ENCODE results near the gene GPC3.

GPC3 gene

GRCh38 chrX:133968109-133968508, 17.3 kb downstream of the GPC3 start:
- H3K36me3 ChIP-seq (ENCODE audit: insufficient read depth, insufficient read length, low read length), result no peaks in the 10 kb centered on the region
- no peaks in the 10 kb centered on the region for H3K27me3 ChIP-seq (ENCODE audit: insufficient read depth, insufficient read length)
- no peak overlapping the region for H3K4me3 ChIP-seq (ENCODE audit: insufficient read length, low read depth)
- no peak for DNase-seq (ENCODE audit: low read depth, low spot score)
- no peaks in the 10 kb centered on the region for H3K4me1 ChIP-seq (ENCODE audit: insufficient read depth, insufficient read length)
- H3K9ac ChIP-seq (ENCODE audit: insufficient read length, low read depth), result no peak overlapping the region
- no peaks in the 10 kb centered on the region for H3K9me3 ChIP-seq (ENCODE audit: insufficient read depth, low read length)
- no peak for TF ChIP-seq ZNF274 (IDR thresholded peaks at IDR 0.05; ENCODE audit: low read depth, low read length)
- no peak for TF ChIP-seq YY1 (IDR thresholded peaks at IDR 0.05; ENCODE audit: insufficient read depth, insufficient read length)
- TF ChIP-seq SUZ12 (IDR thresholded peaks at IDR 0.05; ENCODE audit: extremely low read depth, insufficient read depth, insufficient read length), result no peak

GRCh38 chrX:133966199-133966598, 19.2 kb downstream of the GPC3 start:
- H3K36me3 ChIP-seq (ENCODE audit: insufficient read depth, insufficient read length, low read length), result no peaks in the 10 kb centered on the region
- H3K4me3 ChIP-seq (ENCODE audit: insufficient read length, low read depth), result no peak overlapping the region
- no peak overlapping the region for H3K9ac ChIP-seq (ENCODE audit: insufficient read length, low read depth)
- TF ChIP-seq SUZ12 (IDR thresholded peaks at IDR 0.05; ENCODE audit: extremely low read depth, insufficient read depth, insufficient read length) (no peak), ZNF274 (IDR thresholded peaks at IDR 0.05; ENCODE audit: low read depth, low read length) (no peak)
- no peaks in the 10 kb centered on the region for H3K9me3 ChIP-seq (ENCODE audit: insufficient read depth, low read length)
- DNase-seq (ENCODE audit: low read depth, low spot score), result no peak
- no peaks in the 10 kb centered on the region for H3K4me1 ChIP-seq (ENCODE audit: insufficient read depth, insufficient read length)
- no peaks in the 10 kb centered on the region for H3K27me3 ChIP-seq (ENCODE audit: insufficient read depth, insufficient read length)

- Histone ChIP-seq H3K9me3 (ENCODE audit: insufficient read depth, low read length) (no peaks in the 10 kb centered on the region), H3K9ac (ENCODE audit: insufficient read length, low read depth) (no peak overlapping the region), H3K36me3 (ENCODE audit: insufficient read depth, insufficient read length, low read length) (no peaks in the 10 kb centered on the region), H3K4me3 (ENCODE audit: insufficient read length, low read depth) (no peak overlapping the region), H3K27me3 (ENCODE audit: insufficient read depth, insufficient read length) (no peaks in the 10 kb centered on the region), H3K4me1 (ENCODE audit: insufficient read depth, insufficient read length) (no peaks in the 10 kb centered on the region)
- DNase-seq (ENCODE audit: low read depth, low spot score), result no peak
- TF ChIP-seq SUZ12 (IDR thresholded peaks at IDR 0.05; ENCODE audit: extremely low read depth, insufficient read depth, insufficient read length) (no peak), YY1 (IDR thresholded peaks at IDR 0.05; ENCODE audit: insufficient read depth, insufficient read length) (no peak), ZNF274 (IDR thresholded peaks at IDR 0.05; ENCODE audit: low read depth, low read length) (no peak)
Observed at GRCh38 chrX:133965321-133965720, 20.1 kb downstream of the GPC3 start.

- Histone ChIP-seq H3K4me3 (ENCODE audit: insufficient read length, low read depth) (no peak overlapping the region), H3K4me1 (ENCODE audit: insufficient read depth, insufficient read length) (no peaks in the 10 kb centered on the region), H3K9me3 (ENCODE audit: insufficient read depth, low read length) (no peaks in the 10 kb centered on the region), H3K27me3 (ENCODE audit: insufficient read depth, insufficient read length) (no peaks in the 10 kb centered on the region), H3K36me3 (ENCODE audit: insufficient read depth, insufficient read length, low read length) (no peaks in the 10 kb centered on the region), H3K9ac (ENCODE audit: insufficient read length, low read depth) (no peak overlapping the region)
- no peak for TF ChIP-seq SUZ12 (IDR thresholded peaks at IDR 0.05; ENCODE audit: extremely low read depth, insufficient read depth, insufficient read length)
- TF ChIP-seq YY1 (IDR thresholded peaks at IDR 0.05; ENCODE audit: insufficient read depth, insufficient read length), result no peak
- TF ChIP-seq ZNF274 (IDR thresholded peaks at IDR 0.05; ENCODE audit: low read depth, low read length), result no peak
- no peak for DNase-seq (ENCODE audit: low read depth, low spot score)
Observed at GRCh38 chrX:133961046-133961445, 24.3 kb downstream of the GPC3 start.

GRCh38 chrX:133959972-133960371, 25.4 kb downstream of the GPC3 start:
- TF ChIP-seq ZNF274 (IDR thresholded peaks at IDR 0.05; ENCODE audit: low read depth, low read length) (no peak), SUZ12 (IDR thresholded peaks at IDR 0.05; ENCODE audit: extremely low read depth, insufficient read depth, insufficient read length) (no peak), YY1 (IDR thresholded peaks at IDR 0.05; ENCODE audit: insufficient read depth, insufficient read length) (no peak)
- Histone ChIP-seq H3K27me3 (ENCODE audit: insufficient read depth, insufficient read length) (no peaks in the 10 kb centered on the region), H3K36me3 (ENCODE audit: insufficient read depth, insufficient read length, low read length) (no peaks in the 10 kb centered on the region)

GRCh38 chrX:133958997-133959688, 26.3 kb downstream of the GPC3 start:
- no peaks in the 10 kb centered on the region for H3K36me3 ChIP-seq (ENCODE audit: insufficient read depth, insufficient read length, low read length)
- H3K27me3 ChIP-seq (ENCODE audit: insufficient read depth, insufficient read length), result no peaks in the 10 kb centered on the region
- no peaks in the 10 kb centered on the region for H3K9me3 ChIP-seq (ENCODE audit: insufficient read depth, low read length)
- no peak overlapping the region for H3K4me3 ChIP-seq (ENCODE audit: insufficient read length, low read depth)
- no peak overlapping the region for H3K9ac ChIP-seq (ENCODE audit: insufficient read length, low read depth)
- TF ChIP-seq SUZ12 (IDR thresholded peaks at IDR 0.05; ENCODE audit: extremely low read depth, insufficient read depth, insufficient read length), result no peak
- no peak for TF ChIP-seq YY1 (IDR thresholded peaks at IDR 0.05; ENCODE audit: insufficient read depth, insufficient read length)
- TF ChIP-seq ZNF274 (IDR thresholded peaks at IDR 0.05; ENCODE audit: low read depth, low read length), result no peak
- no peak for DNase-seq (ENCODE audit: low read depth, low spot score)
- no peaks in the 10 kb centered on the region for H3K4me1 ChIP-seq (ENCODE audit: insufficient read depth, insufficient read length)

More at GRCh38 chrX:133959972-133960371, 25.4 kb downstream of the GPC3 start:
- H3K4me1 ChIP-seq (ENCODE audit: insufficient read depth, insufficient read length), result no peaks in the 10 kb centered on the region
- no peak overlapping the region for H3K9ac ChIP-seq (ENCODE audit: insufficient read length, low read depth)
- H3K9me3 ChIP-seq (ENCODE audit: insufficient read depth, low read length), result no peaks in the 10 kb centered on the region
- no peak overlapping the region for H3K4me3 ChIP-seq (ENCODE audit: insufficient read length, low read depth)
- DNase-seq (ENCODE audit: low read depth, low spot score), result no peak

- no peak for DNase-seq (ENCODE audit: low read depth, low spot score)
- H3K4me1 ChIP-seq (ENCODE audit: insufficient read depth, insufficient read length), result no peaks in the 10 kb centered on the region
- no peaks in the 10 kb centered on the region for H3K36me3 ChIP-seq (ENCODE audit: insufficient read depth, insufficient read length, low read length)
- no peak overlapping the region for H3K4me3 ChIP-seq (ENCODE audit: insufficient read length, low read depth)
- H3K9me3 ChIP-seq (ENCODE audit: insufficient read depth, low read length), result no peaks in the 10 kb centered on the region
- no peaks in the 10 kb centered on the region for H3K27me3 ChIP-seq (ENCODE audit: insufficient read depth, insufficient read length)
- H3K9ac ChIP-seq (ENCODE audit: insufficient read length, low read depth), result no peak overlapping the region
- TF ChIP-seq ZNF274 (IDR thresholded peaks at IDR 0.05; ENCODE audit: low read depth, low read length) (no peak), YY1 (IDR thresholded peaks at IDR 0.05; ENCODE audit: insufficient read depth, insufficient read length) (no peak), SUZ12 (IDR thresholded peaks at IDR 0.05; ENCODE audit: extremely low read depth, insufficient read depth, insufficient read length) (no peak)
Observed at GRCh38 chrX:133956570-133957340, 28.6 kb downstream of the GPC3 start.
